ENCODE results near the gene CEACAM21.

Gene CEACAM21

GRCh38 chr19:41617941-41618730 is 42.2 kb downstream of the CEACAM21 start:
- TF ChIP-seq CTCF (IDR thresholded peaks at IDR 0.05) (no peak), ZFX (IDR thresholded peaks at IDR 0.05; ENCODE audit: borderline replicate concordance) (no peak)
- H3K27ac ChIP-seq = no peak overlapping the region

GRCh38 chr19:41619018-41619556 is 43.1 kb downstream of the CEACAM21 start:
- TF ChIP-seq CTCF (IDR thresholded peaks at IDR 0.05) (no peak), ZFX (IDR thresholded peaks at IDR 0.05; ENCODE audit: borderline replicate concordance) (no peak)
- no peak overlapping the region for H3K27ac ChIP-seq

GRCh38 chr19:41620171-41620570 is 44.2 kb downstream of the CEACAM21 start:
- H3K27ac ChIP-seq = no peak overlapping the region
- no peak for TF ChIP-seq ZFX (IDR thresholded peaks at IDR 0.05; ENCODE audit: borderline replicate concordance)
- no peak for TF ChIP-seq CTCF (IDR thresholded peaks at IDR 0.05)

GRCh38 chr19:41621226-41621625 is 45.3 kb downstream of the CEACAM21 start:
- TF ChIP-seq ZFX (IDR thresholded peaks at IDR 0.05; ENCODE audit: borderline replicate concordance) (no peak), CTCF (IDR thresholded peaks at IDR 0.05) (no peak)
- no peak overlapping the region for H3K27ac ChIP-seq

- no peak for TF ChIP-seq ZFX (IDR thresholded peaks at IDR 0.05; ENCODE audit: borderline replicate concordance)
- no peak for TF ChIP-seq CTCF (IDR thresholded peaks at IDR 0.05)
- H3K27ac ChIP-seq = no peak overlapping the region
Observed at GRCh38 chr19:41621654-41622053, 45.7 kb downstream of the CEACAM21 start.

- H3K27ac ChIP-seq = no peak overlapping the region
- TF ChIP-seq CTCF (IDR thresholded peaks at IDR 0.05) (no peak), ZFX (IDR thresholded peaks at IDR 0.05; ENCODE audit: borderline replicate concordance) (no peak)
Observed at GRCh38 chr19:41623360-41623759, 47.4 kb downstream of the CEACAM21 start.

- no peak for TF ChIP-seq CTCF (IDR thresholded peaks at IDR 0.05)
- TF ChIP-seq ZFX (IDR thresholded peaks at IDR 0.05; ENCODE audit: borderline replicate concordance) = no peak
- H3K27ac ChIP-seq = no peak overlapping the region
Observed at GRCh38 chr19:41624515-41624914, 48.5 kb downstream of the CEACAM21 start.
